H1 (cell line): ENCODE measurements around the gene ZSWIM6. TPM values are rescaled to one million over a fixed set of nuclear protein-coding genes. Genes with fewer than 3 reads are reported as not detected.

Experiments used
- EGR1 ChIP-seq: IDR thresholded peaks from 2 replicates; pipeline ENCODE4 v1.6.1; 2011; ENCODE audit warnings: low read depth, low read length, borderline replicate concordance
- HDAC6 ChIP-seq: IDR thresholded peaks from one replicate; pipeline ENCODE4 v1.7.1; 2012; ENCODE audit warnings: low read depth, mild to moderate bottlenecking, inconsistent platforms, low read length, moderate library complexity
- POU5F1 ChIP-seq: IDR thresholded peaks from 2 replicates; pipeline ENCODE4 v1.6.1; 2011; ENCODE audit warnings: low read depth, mild to moderate bottlenecking, low read length, moderate library complexity
- YY1 ChIP-seq: IDR thresholded peaks from 2 replicates; pipeline ENCODE4 v1.6.1; 2011; ENCODE audit warnings: low read depth, mild to moderate bottlenecking, low read length
- polyA plus RNA-seq, 7 experiments: library from polyadenylated mRNA; depleted of rRNA in 3 of 7; stranded (reverse) in 5 of 7; unstranded in 2 of 7; fragments of >200 nt in 5 of 7; fragments of 200-250 nt in 2 of 7; gene quantifications; 1 replicate in 5 of 7; 2 replicates in 1 of 7; 4 replicates in 1 of 7; pipeline versions ENCODE4 v1.2.1 to v1.2.3, GENCODE V29; 2011 to 2013; ENCODE audit warnings: missing spikeins in 2 of 7, mixed read lengths in 2 of 7
- total RNA-seq: library from RNA; stranded (reverse); fragmentation: NEBNext Ultra II Directional; extraction: Animal tissue kit (Norgen Biotek cat#: 25700); gene quantifications from 2 replicates; pipeline ENCODE4 v1.2.1, GENCODE V29; 2021

The ZSWIM6 gene
- total and polyA plus RNA-seq, 2 of the 8 experiments (the other 6 are each of a cell fraction or from before 2014, with no cell fraction given), result 7.9 to 12.4 TPM

GRCh38 chr5:61301341-61302199 is 30.5 kb upstream of the ZSWIM6 start (continued):
- no peak for TF ChIP-seq EGR1
- TF ChIP-seq YY1, result no peak
- TF ChIP-seq POU5F1, result no peak
- TF ChIP-seq HDAC6, result no peak
- TF ChIP-seq, all 59 proteins: peak for 0
